HG03060 (cell line): ENCODE measurements around the gene BAIAP2L1.
"Not testable (repeated sequence)": the region's sequence is repeated elsewhere in the genome, so short reads cannot be mapped to it uniquely, and the experiment has no call there.

Source experiments
- ATAC-seq: cut with Tn5 transposase; IDR thresholded peaks from one replicate; pipeline ENCODE4 v1.9.1; 2021; ENCODE audit warnings: low read depth, moderate number of reproducible peaks; ENCODE audit not compliant: unreplicated experiment

The BAIAP2L1 gene

DNA sequence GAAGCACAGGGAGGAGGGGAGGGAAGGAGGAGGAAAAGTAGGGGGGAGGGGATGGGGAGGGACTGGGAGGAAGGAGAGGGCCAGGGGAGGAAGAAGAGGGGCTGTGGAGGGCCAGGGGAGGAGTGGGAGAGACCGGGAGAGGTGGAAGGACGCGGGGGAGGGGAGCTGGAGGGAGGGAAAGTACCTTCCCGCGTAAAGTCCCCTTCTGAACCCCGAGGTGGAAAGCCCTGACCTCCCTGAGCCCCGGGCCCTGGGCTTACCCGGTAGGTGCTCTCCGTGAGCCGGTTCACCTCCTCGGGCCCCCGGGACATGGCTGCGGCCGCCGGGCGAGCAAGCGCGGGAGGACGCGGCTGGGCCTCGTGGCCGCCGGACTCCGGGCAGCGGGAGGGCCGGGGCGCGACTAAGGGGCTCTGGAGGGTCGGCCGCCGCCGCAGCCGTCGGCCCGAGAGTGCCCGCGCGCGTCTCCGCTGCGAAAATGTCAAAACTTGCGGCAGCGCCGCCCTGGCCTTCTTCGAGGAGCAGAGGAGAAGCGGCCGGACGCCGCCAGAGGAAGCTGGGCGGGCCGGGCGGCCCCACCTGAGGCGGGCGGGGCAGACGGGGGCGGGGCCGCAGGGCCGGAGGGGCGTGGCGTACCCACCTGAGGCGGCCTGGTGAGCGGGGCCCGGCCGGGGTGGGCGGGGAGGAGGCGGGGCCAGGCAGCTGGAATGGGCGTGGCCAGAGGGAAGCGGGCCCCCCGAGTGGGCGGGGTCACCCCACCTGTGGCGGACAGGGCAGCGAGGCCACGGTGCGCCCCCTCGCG lies at the start of gene BAIAP2L1:
BAIAP2L1 (minus strand) TSS at position 549 of the 799 bp plus-strand sequence; CDS start at position 311, 238 bp downstream.
- ATAC-seq: peak; percentile 55

- ATAC-seq: no peak
These were observed 47.9 kb upstream of the BAIAP2L1 start for GRCh38 chr7:98448766-98449165.

- not testable (repeated sequence) for ATAC-seq
These were observed 40.1 kb upstream of the BAIAP2L1 start for GRCh38 chr7:98440992-98441391.

DNA sequence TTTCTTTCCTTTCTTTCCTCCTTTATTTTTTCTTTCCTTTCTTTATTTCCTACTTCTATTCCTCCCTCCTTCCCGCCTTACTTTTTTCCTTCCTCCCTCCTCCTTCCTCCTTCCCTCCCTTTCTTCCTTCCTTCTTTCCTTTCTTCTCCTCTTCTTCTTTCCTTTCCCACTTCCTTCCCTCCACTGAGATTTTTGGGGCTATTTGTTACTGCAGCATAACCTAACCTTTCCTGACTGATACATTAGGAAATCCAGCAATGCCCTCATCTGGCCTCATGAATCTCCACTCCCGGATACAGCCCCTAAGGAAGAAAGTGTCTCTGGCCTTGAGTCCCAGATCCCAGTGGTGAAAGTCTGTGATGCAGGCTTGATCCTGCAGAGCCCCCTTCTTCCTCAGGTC lies 38.6 kb upstream of the BAIAP2L1 start:
- no peak for ATAC-seq

DNA sequence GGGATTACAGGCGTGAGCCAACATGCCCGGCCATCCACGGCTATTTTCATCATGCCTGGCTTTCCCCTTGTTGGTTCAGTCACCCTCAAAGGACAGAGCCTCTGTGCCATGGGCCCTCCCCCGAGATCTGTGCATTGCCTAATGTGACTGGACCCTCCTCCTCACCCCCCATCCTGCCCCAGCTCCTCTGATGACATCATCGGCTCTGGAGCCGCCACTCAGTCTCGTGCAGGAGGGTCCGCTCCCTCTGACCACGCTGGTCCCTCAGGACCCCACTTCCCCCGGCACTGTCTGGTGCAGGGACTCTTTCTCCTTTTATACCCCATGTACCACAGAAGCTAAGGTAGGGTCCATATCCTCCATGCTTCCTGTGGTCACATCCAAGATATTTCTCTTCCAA lies 33.2 kb upstream of the BAIAP2L1 start:
- ATAC-seq: no peak

GRCh38 chr7:98429799-98430198 lies 28.9 kb upstream of the BAIAP2L1 start:
- ATAC-seq: no peak

GRCh38 chr7:98423043-98423442 lies 22.2 kb upstream of the BAIAP2L1 start:
- no peak for ATAC-seq

DNA sequence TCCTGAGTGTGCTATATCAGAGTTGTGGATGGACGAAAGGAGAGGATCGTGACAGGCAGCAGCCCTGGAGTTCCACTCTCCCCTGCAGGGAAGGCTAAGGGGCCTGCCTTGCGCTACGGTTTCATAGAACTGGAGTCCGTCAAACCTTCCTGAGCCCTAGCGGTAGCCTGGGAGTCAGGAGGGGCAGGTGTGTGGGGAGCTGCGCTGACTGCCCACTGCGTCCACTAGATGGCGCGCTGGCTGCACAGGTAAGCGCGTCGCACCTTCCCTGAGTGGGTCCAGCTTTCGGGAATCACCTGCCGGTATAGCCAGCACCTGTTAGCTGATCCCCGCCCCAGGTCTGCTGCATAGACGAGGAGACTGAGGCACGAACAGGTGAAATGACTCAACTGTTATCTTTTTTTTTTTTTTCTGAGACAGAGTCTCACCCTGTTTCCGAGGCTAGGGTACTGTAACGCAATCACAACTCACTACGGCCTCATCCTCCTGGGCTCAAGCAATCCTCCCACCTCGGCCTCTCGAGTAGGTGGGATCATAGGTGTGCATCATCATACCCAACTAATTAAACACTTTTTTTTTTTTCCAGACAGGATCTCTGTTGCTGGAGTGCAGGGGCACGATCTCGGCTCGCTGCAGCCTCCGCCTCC lies 20.2 kb upstream of the BAIAP2L1 start:
- ATAC-seq: no peak

GRCh38 chr7:98419988-98420387 lies 19.1 kb upstream of the BAIAP2L1 start:
- not testable (repeated sequence) for ATAC-seq

DNA sequence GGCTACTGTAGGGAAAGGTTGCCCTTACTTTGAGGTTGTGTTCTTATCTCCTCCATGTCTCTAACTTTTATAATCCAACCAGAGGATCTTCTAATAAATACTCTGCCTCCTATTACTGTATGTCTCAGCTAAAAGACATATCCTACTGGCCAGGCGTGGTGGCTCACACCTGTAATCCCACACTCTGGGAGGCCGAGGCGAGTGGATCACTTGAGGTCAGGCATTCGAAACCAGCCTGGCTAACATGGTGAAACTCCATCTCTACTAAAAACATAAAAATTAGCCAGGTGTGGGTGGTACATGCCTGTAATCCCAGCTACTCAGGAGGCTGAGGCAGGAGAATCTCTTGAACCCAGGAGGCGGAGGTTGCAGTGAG lies 18.4 kb upstream of the BAIAP2L1 start:
- ATAC-seq: not testable (repeated sequence)

GRCh38 chr7:98418636-98419315 lies 17.9 kb upstream of the BAIAP2L1 start:
- no peak for ATAC-seq

DNA sequence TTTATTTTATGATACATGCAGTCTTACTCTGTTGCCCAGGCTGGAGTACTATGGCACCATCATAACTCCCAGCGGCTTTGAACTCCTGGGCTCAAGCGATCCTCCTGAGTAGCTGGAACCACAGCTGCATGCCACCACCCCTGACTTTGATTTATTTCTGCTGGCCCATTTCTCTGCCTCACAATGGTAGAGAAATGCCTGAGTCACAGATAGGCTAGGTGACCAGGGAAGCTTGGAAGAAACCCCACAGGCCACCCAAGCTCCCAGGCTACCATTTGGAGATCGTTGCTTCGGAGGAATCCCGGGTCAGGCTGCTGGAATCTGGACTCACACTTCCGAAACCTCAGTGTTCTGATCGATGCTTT lies 17.4 kb upstream of the BAIAP2L1 start:
- ATAC-seq: no peak

DNA sequence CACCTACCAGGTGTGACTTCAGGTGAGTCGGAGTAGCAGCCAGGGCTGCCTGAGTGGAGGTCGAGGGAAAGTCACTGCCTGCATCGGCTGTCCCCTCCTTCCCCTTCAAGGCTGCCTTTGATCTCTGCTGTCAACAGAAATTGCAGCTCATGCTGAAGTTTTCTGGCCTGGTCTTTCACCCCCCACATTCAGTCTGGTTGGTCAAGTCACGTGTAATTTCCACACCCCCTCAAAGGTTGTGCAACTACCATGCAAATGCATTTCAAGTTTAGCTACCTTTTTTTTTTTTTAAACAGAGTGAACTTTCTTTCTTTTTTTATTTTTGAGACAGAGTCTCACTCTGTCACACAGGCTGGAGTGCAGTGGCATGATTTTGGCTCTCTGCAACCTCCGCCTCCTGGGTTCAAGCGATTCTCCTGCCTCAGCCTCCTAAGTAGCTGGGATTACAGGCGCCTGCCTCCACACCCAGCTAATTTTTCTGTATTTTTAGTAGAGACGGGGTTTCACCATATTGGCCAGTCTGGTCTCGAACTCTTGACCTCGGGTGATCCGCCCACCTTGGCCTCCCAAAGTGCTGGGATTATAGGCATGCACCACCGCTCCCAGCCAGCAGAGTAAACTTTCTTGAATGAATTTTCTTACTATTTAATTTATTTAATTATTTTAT lies 16.8 kb upstream of the BAIAP2L1 start:
- ATAC-seq: not testable (repeated sequence)

- no peak for ATAC-seq
These were observed 13.5 kb upstream of the BAIAP2L1 start for GRCh38 chr7:98414205-98414900.

DNA sequence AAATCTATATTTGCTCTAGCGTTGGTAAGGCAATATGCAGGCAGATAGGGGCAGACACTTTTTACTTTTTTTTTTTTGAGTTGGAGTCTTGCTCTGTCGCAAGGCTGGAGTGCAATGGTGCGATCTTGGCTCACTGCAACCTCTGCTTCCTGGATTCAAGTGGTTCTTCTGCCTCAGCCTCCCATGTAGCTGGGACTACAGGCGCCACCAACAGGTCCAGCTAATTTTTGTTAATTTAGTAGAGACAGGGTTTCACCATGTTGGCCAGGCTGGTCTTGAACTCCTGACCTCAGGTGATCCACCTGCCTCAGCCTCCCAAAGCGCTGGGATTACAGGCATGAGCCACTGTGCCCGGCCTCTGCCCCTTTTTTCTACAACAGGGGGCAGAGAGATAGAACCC lies 12.8 kb upstream of the BAIAP2L1 start:
- not testable (repeated sequence) for ATAC-seq

DNA sequence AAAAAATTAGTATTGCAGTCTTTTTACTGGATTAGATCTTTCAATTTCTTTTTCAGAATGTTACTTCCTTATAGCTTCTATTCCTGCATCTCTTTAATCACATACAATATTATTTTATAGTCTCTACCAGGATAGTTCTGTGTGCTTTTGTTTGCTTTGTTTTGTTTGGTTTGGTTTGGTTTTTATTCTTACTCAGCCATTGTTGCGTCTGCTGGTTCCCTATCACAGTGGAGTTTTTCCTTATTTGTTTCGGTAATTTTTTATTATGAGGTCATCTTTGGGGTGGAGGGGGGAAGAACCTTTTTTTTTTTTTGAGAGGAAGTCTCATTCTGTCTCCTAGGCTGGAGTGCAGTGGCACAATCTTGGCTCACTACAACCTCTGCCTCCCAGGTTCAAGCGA lies 9.0 kb upstream of the BAIAP2L1 start:
- ATAC-seq: no peak

- ATAC-seq: not testable (repeated sequence)
These were observed 7.3 kb upstream of the BAIAP2L1 start for GRCh38 chr7:98408146-98408545.

GRCh38 chr7:98406827-98407226 lies 5.9 kb upstream of the BAIAP2L1 start:
- ATAC-seq: no peak

GRCh38 chr7:98404840-98405239 lies 4.0 kb upstream of the BAIAP2L1 start:
- ATAC-seq: no peak

GRCh38 chr7:98399890-98400541 lies 874 bp downstream of the BAIAP2L1 start:
- ATAC-seq: no peak
